T-cell (primary cell): ENCODE results near the gene BAIAP2. TPM values are rescaled to one million over a fixed set of nuclear protein-coding genes. Genes with fewer than 3 reads are reported as not detected.

ENCODE experiments used
- ATAC-seq, 4 experiments: fragments of 200-7000 bp in 3 of 4; fragments of 150-1000 bp in 1 of 4; cut with Tn5 transposase; replicated peaks in 1 of 4; 1 replicate in 3 of 4; 2 replicates in 1 of 4; pipeline ENCODE4 v1.10.0; 2021; ENCODE audit warnings: moderate library complexity in 3 of 4, mild to moderate bottlenecking in 2 of 4, moderate number of reproducible peaks in 1 of 4
- CTCF ChIA-PET, 2 donors: fragments of 300-600 bp; sonication (Branson Sonifier 250); formaldehyde crosslinking; loops; one replicate each; lab custom pipeline; 2022; ENCODE audit warnings: antibody characterized with exemption in 2 of 2; lab: Charles Lee
- POLR2A ChIA-PET, 2 donors: fragments of 300-600 bp; sonication (Branson Sonifier 250); formaldehyde crosslinking; loops; one replicate each; lab custom pipeline; 2022; ENCODE audit warnings: antibody characterized with exemption in 2 of 2; lab: Charles Lee
- DNase-seq, 35 experiments: peaks; one replicate each; pipeline versions ENCODE4 v3.0.0 to v3.0.0-alpha.2; 2013 to 2023
- H3K27ac ChIP-seq: one replicate; pipeline ENCODE4 v1.5.1; 2013; ENCODE audit warnings: low read length
- H3K27me3 ChIP-seq, 2 experiments: replicated peaks in 1 of 2; 1 replicate in 1 of 2; 2 replicates in 1 of 2; pipeline versions ENCODE4 v1.6.1 to v1.7.0; 2013; ENCODE audit warnings: low read length in 1 of 2, mixed read lengths in 1 of 2; ENCODE audit not compliant: control insufficient read depth in 2 of 2, insufficient read depth in 2 of 2; ENCODE audit errors: extremely low read depth in 1 of 2
- H3K36me3 ChIP-seq, 2 donors: 1 replicate in 1 of 2; 2 replicates in 1 of 2; pipeline versions ENCODE4 v1.6.1 to v1.7.0; 2013; ENCODE audit warnings: low read length in 1 of 2; ENCODE audit not compliant: control insufficient read depth in 2 of 2, insufficient read depth in 1 of 2; ENCODE audit errors: extremely low read depth in 1 of 2
- H3K4me1 ChIP-seq, 2 experiments: 1 replicate in 1 of 2; 2 replicates in 1 of 2; pipeline versions ENCODE4 v1.6.1 to v1.7.0; 2013; ENCODE audit warnings: low read length in 2 of 2, mixed read lengths in 1 of 2; ENCODE audit not compliant: insufficient read depth in 2 of 2, control insufficient read depth in 1 of 2; ENCODE audit errors: extremely low read depth in 1 of 2
- H3K4me3 ChIP-seq, 2 donors: 1 replicate in 1 of 2; 2 replicates in 1 of 2; pipeline versions ENCODE4 v1.5.1 to v1.7.0; 2013; ENCODE audit warnings: mild to moderate bottlenecking in 2 of 2, low read length in 1 of 2, moderate library complexity in 1 of 2; ENCODE audit not compliant: control insufficient read depth in 1 of 2; ENCODE audit errors: extremely low read depth in 1 of 2
- H3K9me3 ChIP-seq: 2 replicates; pipeline ENCODE4 v1.7.0; 2013
- H3K27ac Mint-ChIP-seq, 2 donors: one replicate each; pipeline ENCODE4 v1.8.0; 2020 to 2021; ENCODE audit warnings: mild to moderate bottlenecking in 2 of 2, mixed read lengths in 2 of 2
- H3K27me3 Mint-ChIP-seq, 2 donors: one replicate each; pipeline ENCODE4 v1.8.0; 2021 to 2022; ENCODE audit warnings: mixed read lengths in 2 of 2
- H3K36me3 Mint-ChIP-seq: one replicate; pipeline ENCODE4 v1.8.0; 2021; ENCODE audit warnings: mixed read lengths
- H3K4me1 Mint-ChIP-seq, 3 donors: one replicate each; pipeline ENCODE4 v1.8.0; 2020 to 2022; ENCODE audit warnings: mixed read lengths in 3 of 3, mild to moderate bottlenecking in 1 of 3
- H3K4me3 Mint-ChIP-seq, 3 donors: one replicate each; pipeline ENCODE4 v1.8.0; 2020 to 2022; ENCODE audit warnings: mild to moderate bottlenecking in 3 of 3, mixed read lengths in 3 of 3, moderate library complexity in 3 of 3
- H3K9me3 Mint-ChIP-seq, 3 donors: one replicate each; pipeline ENCODE4 v1.8.0; 2020 to 2022; ENCODE audit warnings: mixed read lengths in 3 of 3
- WGBS: methylation state at CpG from one replicate; pipeline ENCODE4 v1.1.5; 2013; ENCODE audit warnings: missing lambda C conversion rate; ENCODE audit not compliant: insufficient coverage; 5-methylcytosine and 5-hydroxymethylcytosine counted together
- total RNA-seq, 35 experiments: library from RNA in 6 of 35; stranded (reverse) in 6 of 35; fragments of 120-200 nt in 1 of 35; gene quantifications; one replicate each; pipeline versions ENCODE4 v1.2.1 to v1.2.4 and lab custom pipeline; 2013 to 2026

The BAIAP2 gene
- total RNA-seq, 5 donors from 2014 or later (not counting 1 experiment from before 2014, with no cell fraction given), result 6.3 to 12.0 (median 10.1) TPM

DNA sequence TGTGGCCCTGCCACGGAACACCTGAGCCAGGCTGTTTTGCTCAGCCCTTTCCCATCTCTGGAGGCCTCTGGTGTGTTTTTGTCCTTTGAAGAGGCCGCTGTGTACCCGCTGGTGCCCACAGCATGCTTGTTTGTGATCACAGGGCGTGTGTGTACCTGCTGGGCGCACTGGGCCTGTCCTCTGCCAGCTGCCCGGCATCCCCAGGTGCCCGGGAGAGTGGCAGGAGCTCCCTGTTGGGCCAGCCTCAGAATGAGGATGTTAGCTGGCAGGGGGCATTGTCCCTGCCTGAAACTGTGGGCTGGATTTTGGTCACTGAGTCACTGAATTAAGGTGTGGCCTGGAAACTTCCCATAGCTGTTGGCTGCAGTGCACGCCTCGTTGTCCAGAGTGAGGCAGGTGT is 31.1 kb downstream of the BAIAP2 start:
- Histone ChIP-seq H3K9me3 (no peaks in the 10 kb centered on the region), H3K36me3 (no peaks in the 10 kb centered on the region), H3K27ac (no peak overlapping the region), H3K27me3 (no peaks in the 10 kb centered on the region), H3K4me3 (no peak overlapping the region), H3K4me1 (peaks cover 0 to 4% of the 10 kb centered on the region in 2 experiments)
- Mint-ChIP-seq H3K9me3 (no peaks in the 10 kb centered on the region), H3K4me1 (peaks cover 0 to 4% (median 0%) of the 10 kb centered on the region in 3 donors), H3K36me3 (no peaks in the 10 kb centered on the region), H3K27me3 (no peaks in the 10 kb centered on the region), H3K27ac (no peak overlapping the region), H3K4me3 (no peak overlapping the region)
- POLR2A ChIA-PET, result no interaction called here
- CTCF ChIA-PET, result no interaction called here
- DNase-seq, result no peak
- WGBS, result 86% methylated on average over 9 of the region's 9 CpGs
- ATAC-seq, result no peak

DNA sequence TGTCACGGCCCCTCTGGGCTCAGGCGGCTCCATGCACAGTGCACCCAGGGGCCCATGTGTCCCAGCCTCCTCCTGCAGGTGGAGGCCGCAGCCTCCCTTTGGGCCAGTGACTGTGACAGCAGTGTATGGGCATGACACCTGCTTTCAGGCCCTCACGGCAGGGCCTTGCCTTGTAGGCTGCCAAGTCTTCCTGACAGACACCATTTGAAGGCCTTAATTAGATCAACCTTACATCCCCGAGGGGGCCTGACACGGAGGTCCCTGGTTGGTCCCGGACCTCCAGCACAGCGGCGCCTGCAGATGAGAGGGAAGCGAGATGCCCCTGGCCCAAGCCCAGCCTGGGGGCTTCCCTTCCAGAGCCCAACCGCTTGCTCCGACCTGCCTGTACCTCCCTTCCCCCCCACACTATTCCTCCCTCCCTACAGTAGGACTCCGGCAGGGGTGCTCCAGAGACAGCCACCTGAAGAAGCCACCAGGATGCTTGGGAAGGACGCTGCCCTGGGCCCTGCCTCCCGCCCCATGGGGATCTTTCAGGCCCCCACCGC is 31.9 kb downstream of the BAIAP2 start:
- Histone ChIP-seq H3K27ac (no peak overlapping the region), H3K9me3 (no peaks in the 10 kb centered on the region), H3K27me3 (no peaks in the 10 kb centered on the region), H3K4me1 (peaks cover 0 to 4% of the 10 kb centered on the region in 2 experiments), H3K36me3 (no peaks in the 10 kb centered on the region), H3K4me3 (no peak overlapping the region)
- ATAC-seq (no peak), DNase-seq (no peak)
- H3K27ac Mint-ChIP-seq, result no peak overlapping the region
- H3K4me1 Mint-ChIP-seq, result peaks cover 0 to 4% (median 0%) of the 10 kb centered on the region in 3 donors
- ChIA-PET CTCF (no interaction called here), POLR2A (no interaction called here)
- no peaks in the 10 kb centered on the region for H3K9me3 Mint-ChIP-seq
- no peaks in the 10 kb centered on the region for H3K36me3 Mint-ChIP-seq
- WGBS, result 88% methylated on average over 13 of the region's 16 CpGs
- no peak overlapping the region for H3K4me3 Mint-ChIP-seq
- no peaks in the 10 kb centered on the region for H3K27me3 Mint-ChIP-seq

DNA sequence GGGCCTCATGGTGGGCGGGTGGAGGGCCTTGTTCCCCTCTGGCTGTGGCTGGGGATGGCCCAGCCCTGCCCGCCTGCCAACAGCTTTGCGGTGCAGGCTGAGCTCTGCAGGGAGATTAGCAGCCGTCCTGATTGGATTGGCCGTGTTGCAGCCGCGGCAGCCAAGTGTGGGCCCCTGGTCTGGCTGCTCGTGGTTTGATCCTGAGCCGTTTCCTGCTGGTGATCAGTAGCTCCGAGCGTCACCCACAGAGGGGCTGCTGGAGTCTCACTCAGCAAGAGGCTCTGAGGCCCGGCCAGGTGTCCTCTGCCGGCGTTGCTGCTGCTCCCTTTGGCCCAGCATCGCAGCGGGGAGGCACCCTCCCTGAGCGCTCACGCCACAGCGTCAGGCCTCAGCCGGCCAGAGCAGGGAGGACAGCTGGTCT is 32.5 kb downstream of the BAIAP2 start:
- Histone ChIP-seq H3K4me3 (no peak overlapping the region), H3K27ac (no peak overlapping the region), H3K27me3 (no peaks in the 10 kb centered on the region), H3K4me1 (peaks cover 0 to 4% of the 10 kb centered on the region in 2 experiments), H3K36me3 (no peaks in the 10 kb centered on the region), H3K9me3 (no peaks in the 10 kb centered on the region)
- ChIA-PET POLR2A (no interaction called here), CTCF (no interaction called here)
- H3K36me3 Mint-ChIP-seq, result no peaks in the 10 kb centered on the region
- 81% methylated on average over 20 of the region's 20 CpGs for WGBS
- H3K27ac Mint-ChIP-seq, result no peak overlapping the region
- peaks cover 0 to 4% (median 0%) of the 10 kb centered on the region in 3 donors for H3K4me1 Mint-ChIP-seq
- ATAC-seq, result no peak
- H3K9me3 Mint-ChIP-seq, result no peaks in the 10 kb centered on the region
- no peak for DNase-seq
- H3K4me3 Mint-ChIP-seq, result no peak overlapping the region
- no peaks in the 10 kb centered on the region for H3K27me3 Mint-ChIP-seq

DNA sequence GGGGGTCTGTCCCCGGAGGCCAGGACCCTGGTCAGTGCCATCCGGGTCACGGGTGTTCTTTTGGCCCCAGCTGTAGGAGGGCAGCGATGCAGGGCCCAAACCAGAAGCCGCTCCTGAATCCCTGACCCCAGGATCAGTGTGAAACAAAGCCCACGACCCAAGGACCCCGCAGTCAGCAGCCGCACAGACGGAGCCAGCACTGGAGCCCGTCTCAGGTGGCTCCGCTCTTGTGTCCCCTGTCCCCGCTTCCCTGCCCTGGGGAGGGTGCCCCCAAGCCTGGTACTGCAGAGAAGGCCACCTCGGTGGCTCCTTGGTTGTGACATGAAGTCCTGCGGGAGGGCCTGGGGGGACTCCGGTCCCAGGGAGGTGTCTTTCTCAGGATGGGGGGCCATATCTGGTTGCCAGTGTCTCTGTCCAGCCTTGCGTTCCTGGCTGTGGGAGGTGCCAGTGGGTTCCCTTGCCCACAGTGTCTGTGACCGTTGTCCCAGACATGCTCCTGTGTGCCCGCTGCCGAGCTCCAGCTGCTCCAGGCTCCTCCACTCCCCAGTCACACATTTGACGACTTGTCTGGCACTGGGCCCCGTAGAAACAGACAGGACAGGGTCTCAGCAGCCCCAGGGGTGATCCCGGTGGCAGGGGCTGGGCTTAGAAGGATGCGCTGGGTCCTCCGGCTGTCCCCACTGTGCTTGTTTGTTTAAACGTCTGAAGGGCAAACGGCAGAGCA is 33.6 kb downstream of the BAIAP2 start:
- Histone ChIP-seq H3K9me3 (no peaks in the 10 kb centered on the region), H3K27ac (no peak overlapping the region), H3K4me1 (peaks cover 0 to 4% of the 10 kb centered on the region in 2 experiments), H3K4me3 (no peak overlapping the region), H3K36me3 (no peaks in the 10 kb centered on the region), H3K27me3 (no peaks in the 10 kb centered on the region)
- H3K4me3 Mint-ChIP-seq, result no peak overlapping the region
- no peaks in the 10 kb centered on the region for H3K36me3 Mint-ChIP-seq
- ChIA-PET POLR2A (no interaction called here), CTCF (interaction anchor here in 1 of 2 donors (0.5 kb wide), 1 partner anchor 271 kb away, joined by 4 read pairs; no protein-coding TSS in a partner anchor)
- 90% methylated on average over 24 of the region's 26 CpGs for WGBS
- H3K27ac Mint-ChIP-seq, result no peak overlapping the region
- H3K4me1 Mint-ChIP-seq, result peaks cover 0 to 3% (median 0%) of the 10 kb centered on the region in 3 donors
- H3K27me3 Mint-ChIP-seq, result no peaks in the 10 kb centered on the region
- DNase-seq (no peak), ATAC-seq (no peak)
- no peaks in the 10 kb centered on the region for H3K9me3 Mint-ChIP-seq

DNA sequence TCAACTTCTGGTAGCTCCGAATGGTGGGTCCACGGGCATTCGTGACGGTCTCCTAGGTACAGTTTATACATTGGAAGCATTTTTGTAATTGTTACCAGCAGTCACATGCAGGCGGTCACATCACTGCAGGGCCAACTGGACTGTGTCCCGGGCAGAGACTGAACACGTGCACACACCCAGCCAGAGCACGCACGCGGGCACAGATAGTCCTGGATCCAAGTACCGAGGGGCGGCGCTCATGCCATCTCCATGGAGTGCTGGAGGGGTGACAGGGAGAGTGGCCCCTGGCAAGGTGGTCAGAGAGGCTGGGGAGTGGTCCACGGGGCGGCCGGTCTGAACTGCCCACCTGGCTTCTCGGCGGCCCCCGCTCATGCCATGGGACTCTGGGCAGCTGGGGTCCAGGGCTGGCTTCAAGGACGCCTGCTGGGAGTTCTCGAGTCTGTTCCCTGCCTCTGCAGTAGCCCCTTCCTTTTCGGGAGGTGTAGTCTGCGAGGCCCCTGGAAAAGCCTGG is 34.2 kb downstream of the BAIAP2 start:
- ATAC-seq (no peak), DNase-seq (no peak)
- Mint-ChIP-seq H3K4me1 (no peaks in the 10 kb centered on the region), H3K27me3 (no peaks in the 10 kb centered on the region), H3K9me3 (no peaks in the 10 kb centered on the region), H3K27ac (no peak overlapping the region), H3K36me3 (no peaks in the 10 kb centered on the region), H3K4me3 (no peak overlapping the region)
- ChIA-PET CTCF (interaction anchor here in 1 of 2 donors (0.5 kb wide), 1 partner anchor 271 kb away, joined by 4 read pairs; no protein-coding TSS in a partner anchor), POLR2A (no interaction called here)
- H3K4me3 ChIP-seq, result no peak overlapping the region
- H3K27me3 ChIP-seq, result no peaks in the 10 kb centered on the region
- no peaks in the 10 kb centered on the region for H3K4me1 ChIP-seq
- H3K27ac ChIP-seq, result no peak overlapping the region
- 91% methylated on average over 23 of the region's 23 CpGs for WGBS
- no peaks in the 10 kb centered on the region for H3K36me3 ChIP-seq
- no peaks in the 10 kb centered on the region for H3K9me3 ChIP-seq

GRCh38 chr17:81070541-81071246 is 35.7 kb downstream of the BAIAP2 start:
- H3K9me3 ChIP-seq, result no peaks in the 10 kb centered on the region
- no peaks in the 10 kb centered on the region for H3K27me3 ChIP-seq
- ATAC-seq (no peak), DNase-seq (no peak)
- no peaks in the 10 kb centered on the region for H3K27me3 Mint-ChIP-seq
- POLR2A ChIA-PET, result no interaction called here
- H3K4me1 ChIP-seq, result no peaks in the 10 kb centered on the region
- no peak overlapping the region for H3K27ac ChIP-seq
- no peak overlapping the region for H3K27ac Mint-ChIP-seq
- CTCF ChIA-PET, result no interaction called here
- WGBS, result 84% methylated on average over 19 of the region's 25 CpGs
- H3K36me3 ChIP-seq, result no peaks in the 10 kb centered on the region
- H3K4me3 ChIP-seq, result no peak overlapping the region
- H3K36me3 Mint-ChIP-seq, result no peaks in the 10 kb centered on the region
- H3K4me1 Mint-ChIP-seq, result no peaks in the 10 kb centered on the region
- H3K9me3 Mint-ChIP-seq, result no peaks in the 10 kb centered on the region
- no peak overlapping the region for H3K4me3 Mint-ChIP-seq
